ENCODE measurements around the gene SLC37A1.

SLC37A1 gene

GRCh38 chr21:42586406-42586805, 72.8 kb downstream of the SLC37A1 start:
- in situ Hi-C loops (cut with MboI; ENCODE audit: low sequenced_read_pairs): loop anchor here (25.0 kb wide), 1 partner anchor 376 kb away; the partner anchor contains the start of gene PKNOX1

- in situ Hi-C loops (cut with MboI; ENCODE audit: low sequenced_read_pairs): loop anchor here (25.0 kb wide), 1 partner anchor 375 kb away; the partner anchor contains the start of gene PKNOX1
Measured at GRCh38 chr21:42587036-42587435, 73.4 kb downstream of the SLC37A1 start.

- in situ Hi-C loops (cut with MboI; ENCODE audit: low sequenced_read_pairs): loop anchor here (25.0 kb wide), 1 partner anchor 372 kb away; the partner anchor contains the start of gene PKNOX1
Measured at GRCh38 chr21:42590431-42591131, 76.9 kb downstream of the SLC37A1 start.

GRCh38 chr21:42591170-42591869, 77.7 kb downstream of the SLC37A1 start:
- in situ Hi-C loops (cut with MboI; ENCODE audit: low sequenced_read_pairs): loop anchor here (25.0 kb wide), 1 partner anchor 371 kb away; the partner anchor contains the start of gene PKNOX1

- in situ Hi-C loops (cut with MboI; ENCODE audit: low sequenced_read_pairs): loop anchor here (25.0 kb wide), 1 partner anchor 370 kb away; the partner anchor contains the start of gene PKNOX1
Measured at GRCh38 chr21:42592156-42592820, 78.6 kb downstream of the SLC37A1 start.

GRCh38 chr21:42593007-42593814, 79.6 kb downstream of the SLC37A1 start:
- in situ Hi-C loops (cut with MboI; ENCODE audit: low sequenced_read_pairs): loop anchor here (25.0 kb wide), 1 partner anchor 369 kb away; the partner anchor contains the start of gene PKNOX1

GRCh38 chr21:42594616-42595282, 81.1 kb downstream of the SLC37A1 start:
- in situ Hi-C loops (cut with MboI; ENCODE audit: low sequenced_read_pairs): loop anchor here (5.0 to 25.0 kb wide), 2 partner anchors 228 to 368 kb away; partner anchors contain the start of gene PKNOX1

- in situ Hi-C loops (cut with MboI; ENCODE audit: low sequenced_read_pairs): loop anchor here (5.0 to 25.0 kb wide), 2 partner anchors 227 to 367 kb away; partner anchors contain the start of gene PKNOX1
Measured at GRCh38 chr21:42595283-42596187, 81.9 kb downstream of the SLC37A1 start.

GRCh38 chr21:42596657-42597056, 83.0 kb downstream of the SLC37A1 start:
- in situ Hi-C loops (cut with MboI; ENCODE audit: low sequenced_read_pairs): loop anchor here (5.0 to 25.0 kb wide), 2 partner anchors 226 to 366 kb away; partner anchors contain the start of gene PKNOX1

GRCh38 chr21:42597487-42598158, 84.0 kb downstream of the SLC37A1 start:
- in situ Hi-C loops (cut with MboI; ENCODE audit: low sequenced_read_pairs): loop anchor here (5.0 to 25.0 kb wide), 2 partner anchors 225 to 365 kb away; partner anchors contain the start of gene PKNOX1

GRCh38 chr21:42598159-42598735, 84.6 kb downstream of the SLC37A1 start:
- in situ Hi-C loops (cut with MboI; ENCODE audit: low sequenced_read_pairs): loop anchor here (5.0 to 25.0 kb wide), 2 partner anchors 224 to 364 kb away; partner anchors contain the start of gene PKNOX1

- in situ Hi-C loops (cut with MboI; ENCODE audit: low sequenced_read_pairs): loop anchor here (5.0 to 25.0 kb wide), 2 partner anchors 223 to 363 kb away; partner anchors contain the start of gene PKNOX1
Measured at GRCh38 chr21:42599486-42599885, 85.8 kb downstream of the SLC37A1 start.

GRCh38 chr21:42599962-42600361, 86.3 kb downstream of the SLC37A1 start:
- in situ Hi-C loops (cut with MboI; ENCODE audit: low sequenced_read_pairs): loop anchor here (5.0 to 25.0 kb wide), 2 partner anchors 222 to 362 kb away; partner anchors contain the start of gene PKNOX1

- in situ Hi-C loops (cut with MboI; ENCODE audit: low sequenced_read_pairs): no loop called here
Measured at GRCh38 chr21:42601656-42602055, 88.0 kb downstream of the SLC37A1 start.

GRCh38 chr21:42607102-42607501, 93.5 kb downstream of the SLC37A1 start:
- in situ Hi-C loops (cut with MboI; ENCODE audit: low sequenced_read_pairs): no loop called here

- in situ Hi-C loops (cut with MboI; ENCODE audit: low sequenced_read_pairs): no loop called here
Measured at GRCh38 chr21:42607525-42608102, 94.0 kb downstream of the SLC37A1 start.

GRCh38 chr21:42608446-42608845, 94.8 kb downstream of the SLC37A1 start:
- in situ Hi-C loops (cut with MboI; ENCODE audit: low sequenced_read_pairs): no loop called here
